Measurements from ENCODE around the gene PPME1.

Gene PPME1

DNA sequence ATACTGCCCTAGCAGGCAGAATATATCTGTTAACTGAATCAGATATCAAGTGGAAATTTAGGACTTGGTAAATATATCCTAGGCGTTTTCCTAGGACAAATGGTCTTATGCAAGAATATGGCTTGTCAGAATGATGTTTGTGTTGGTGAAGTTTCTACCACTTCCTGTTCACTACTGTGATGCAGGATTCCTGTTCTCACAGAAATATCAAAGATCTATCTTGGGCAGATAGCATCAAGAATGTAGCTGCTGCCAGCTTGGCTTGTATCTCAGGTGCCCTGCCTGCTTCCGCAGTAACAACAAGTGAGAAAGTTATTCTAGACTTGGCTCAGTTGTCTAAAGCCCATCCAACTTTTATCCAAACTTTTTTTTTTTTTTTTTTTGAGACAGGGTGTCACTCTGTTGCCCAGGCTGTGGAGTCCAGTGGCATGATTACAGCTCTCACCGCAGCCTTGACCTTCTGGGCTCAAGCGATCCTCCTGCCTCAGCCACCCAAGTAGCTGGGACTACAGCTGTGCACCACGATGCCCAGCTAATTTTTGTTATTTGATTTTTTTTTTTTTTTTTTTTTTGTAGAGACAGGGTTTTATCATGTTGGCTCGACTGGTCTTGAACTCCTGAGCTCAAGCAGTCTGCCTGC, 61.3 kb downstream of the PPME1 start:
- no peak for DNase-seq

DNA sequence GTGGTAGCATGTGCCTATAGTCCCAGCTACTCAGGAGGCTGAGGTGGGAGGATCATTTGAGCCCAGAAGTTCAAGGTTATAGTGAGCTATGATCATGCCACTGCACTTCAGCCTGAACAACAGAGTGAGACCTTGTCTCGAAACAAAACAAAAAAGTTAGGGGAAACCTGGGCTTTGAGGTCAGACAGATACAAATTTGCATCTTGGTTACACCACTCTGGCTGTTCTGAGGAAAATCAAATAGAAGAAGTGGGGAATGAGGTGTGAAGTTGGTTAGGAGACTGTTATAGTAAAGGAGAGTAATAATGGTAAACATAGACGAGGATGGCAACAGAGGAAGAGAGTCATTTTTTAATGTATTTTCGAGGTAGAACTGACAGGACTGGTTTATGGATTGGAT, 62.6 kb downstream of the PPME1 start:
- no peak for DNase-seq

DNA sequence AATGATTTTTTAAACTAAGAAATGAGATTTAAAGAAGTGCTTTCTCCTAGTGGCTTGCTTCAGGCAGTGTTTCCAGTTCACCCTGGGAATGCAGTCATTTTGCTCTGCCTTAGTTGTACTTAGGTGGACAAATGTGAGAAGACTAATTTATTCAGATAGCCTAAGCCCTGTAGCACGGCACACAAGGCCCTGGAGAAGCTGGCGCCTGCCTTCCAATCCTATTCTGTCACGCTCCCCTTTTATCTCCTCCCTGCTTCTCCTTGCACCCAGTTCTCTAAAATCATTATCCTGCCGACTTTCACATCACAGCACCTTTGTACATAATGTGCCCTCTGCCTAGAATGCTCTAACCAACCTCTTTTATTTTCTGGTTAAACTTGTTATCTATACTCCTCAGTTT, 64.0 kb downstream of the PPME1 start:
- no peak for DNase-seq

DNA sequence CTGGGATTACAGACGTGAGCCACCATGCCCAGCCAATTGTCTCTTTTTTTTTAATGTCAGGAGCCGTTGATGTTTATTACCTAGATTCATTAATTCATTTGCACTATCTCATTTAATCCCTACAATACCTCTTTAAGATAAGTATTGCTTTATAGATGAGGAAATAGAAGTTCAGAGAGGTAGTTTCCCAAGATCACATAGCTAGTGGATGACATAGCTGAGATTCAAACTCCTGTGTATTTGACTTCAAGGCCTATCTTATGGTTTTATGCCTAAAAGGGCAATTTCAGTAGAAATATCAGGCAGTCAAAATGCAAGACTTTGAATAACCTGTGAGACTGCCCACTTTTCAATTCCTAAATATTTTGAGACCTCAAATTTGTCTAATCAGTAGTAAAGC, 66.5 kb downstream of the PPME1 start:
- no peak for DNase-seq

DNA sequence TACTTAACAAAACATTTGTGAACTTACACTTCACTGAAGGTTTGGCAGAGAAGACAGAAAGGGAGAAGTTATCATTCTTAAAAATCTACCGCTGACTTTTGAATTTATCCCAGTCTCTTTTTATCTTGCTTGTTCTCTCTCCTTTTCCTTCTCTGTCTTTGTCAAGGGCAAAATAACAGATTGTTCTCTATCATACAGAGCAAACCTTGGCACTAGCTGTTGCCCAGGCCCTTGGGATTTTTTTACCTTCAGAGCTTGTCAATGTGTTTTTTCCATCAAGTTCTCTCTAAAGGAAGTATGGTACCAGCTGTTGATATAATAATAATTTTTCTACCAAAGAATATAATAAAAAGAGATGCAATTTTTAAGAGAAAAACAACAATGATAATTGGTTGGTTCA, 67.2 kb downstream of the PPME1 start:
- DNase-seq: no peak

DNA sequence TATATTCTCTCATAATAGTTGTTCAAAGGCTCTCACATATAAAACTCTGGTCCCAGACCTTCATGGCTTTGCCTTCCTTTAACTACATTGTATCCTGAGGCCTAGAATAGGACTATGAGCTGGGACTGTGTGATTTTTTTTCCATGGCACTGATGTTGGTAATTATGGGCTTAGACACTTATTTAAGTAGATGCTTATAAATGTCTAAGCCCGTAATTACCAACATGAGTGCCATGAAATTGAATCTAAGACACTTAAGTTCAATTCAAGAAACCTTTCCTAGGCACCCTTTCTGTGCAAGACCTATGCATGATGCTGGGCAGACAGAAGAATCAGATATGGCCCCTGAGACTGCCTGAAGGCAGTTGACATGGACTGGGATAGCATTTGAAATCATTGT, 77.4 kb downstream of the PPME1 start:
- no peak for DNase-seq

DNA sequence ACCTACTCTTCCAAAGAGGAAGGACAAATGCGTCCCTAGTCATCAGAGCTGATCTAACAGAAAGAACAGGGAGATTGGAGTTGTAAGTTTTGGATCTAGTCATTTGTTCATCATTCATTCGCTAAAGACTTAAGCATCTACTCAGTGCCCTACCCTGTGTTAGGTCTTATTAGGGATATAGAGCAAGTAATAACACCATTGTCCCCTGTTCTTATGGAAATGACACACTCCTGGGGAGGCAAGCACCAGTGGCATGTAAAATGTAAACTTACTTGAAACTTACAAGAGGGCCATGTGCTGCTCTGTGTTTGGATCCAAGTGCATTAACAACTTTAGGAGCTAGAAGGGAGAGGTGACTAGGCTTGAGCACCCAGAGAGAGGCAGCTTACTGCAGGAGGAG, 78.4 kb downstream of the PPME1 start:
- DNase-seq: no peak

DNA sequence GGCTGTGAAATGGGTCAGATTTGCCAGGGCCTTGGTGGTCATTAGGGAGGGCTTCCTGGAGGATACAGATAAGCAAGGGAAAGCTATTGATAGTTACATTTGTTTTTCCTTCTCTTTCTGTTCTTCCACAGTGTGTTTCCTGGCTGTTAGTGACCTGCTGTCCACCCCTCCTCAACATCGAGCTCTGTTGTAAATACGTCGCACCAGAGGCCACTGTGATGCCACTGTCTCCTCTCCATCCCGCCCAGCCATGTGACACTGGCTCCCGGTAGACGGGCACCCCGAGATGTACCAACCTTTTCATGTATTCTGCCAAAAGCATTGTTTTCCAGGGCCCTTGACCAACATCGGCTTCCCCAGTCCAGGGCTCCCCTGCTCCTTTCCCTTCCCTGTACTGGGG, 82.3 kb downstream of the PPME1 start:
- DNase-seq: no peak

DNA sequence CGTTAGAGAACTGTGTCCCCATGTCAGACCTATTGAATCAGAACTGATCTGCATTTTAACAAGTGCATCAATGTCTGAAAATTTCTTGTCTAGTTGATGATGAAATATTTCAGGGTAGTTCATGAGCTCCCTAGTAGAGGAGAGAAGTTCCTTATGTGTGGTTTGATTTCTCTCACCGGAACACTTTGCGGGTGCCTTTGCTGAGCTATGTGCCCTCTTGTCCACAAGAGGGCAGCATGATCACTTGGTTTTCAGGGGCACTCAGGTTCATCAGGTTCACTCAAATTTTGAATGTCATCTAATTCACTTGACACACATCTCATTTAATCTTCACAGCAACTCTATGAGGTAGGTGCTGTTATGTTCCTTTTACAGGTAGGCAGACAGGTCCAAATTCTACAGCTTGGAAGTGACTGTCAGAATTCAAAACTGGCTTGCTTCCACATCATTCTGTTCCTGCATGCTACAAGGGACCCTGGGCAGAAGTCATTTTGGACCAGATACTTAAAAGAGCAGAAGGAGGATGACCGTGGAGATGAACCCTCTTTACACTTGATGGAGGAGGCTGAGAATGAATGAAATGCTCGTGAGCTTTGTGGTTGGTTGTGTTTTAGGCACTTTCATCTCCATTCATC, 84.8 kb downstream of the PPME1 start:
- peak; percentile 86 for DNase-seq

DNA sequence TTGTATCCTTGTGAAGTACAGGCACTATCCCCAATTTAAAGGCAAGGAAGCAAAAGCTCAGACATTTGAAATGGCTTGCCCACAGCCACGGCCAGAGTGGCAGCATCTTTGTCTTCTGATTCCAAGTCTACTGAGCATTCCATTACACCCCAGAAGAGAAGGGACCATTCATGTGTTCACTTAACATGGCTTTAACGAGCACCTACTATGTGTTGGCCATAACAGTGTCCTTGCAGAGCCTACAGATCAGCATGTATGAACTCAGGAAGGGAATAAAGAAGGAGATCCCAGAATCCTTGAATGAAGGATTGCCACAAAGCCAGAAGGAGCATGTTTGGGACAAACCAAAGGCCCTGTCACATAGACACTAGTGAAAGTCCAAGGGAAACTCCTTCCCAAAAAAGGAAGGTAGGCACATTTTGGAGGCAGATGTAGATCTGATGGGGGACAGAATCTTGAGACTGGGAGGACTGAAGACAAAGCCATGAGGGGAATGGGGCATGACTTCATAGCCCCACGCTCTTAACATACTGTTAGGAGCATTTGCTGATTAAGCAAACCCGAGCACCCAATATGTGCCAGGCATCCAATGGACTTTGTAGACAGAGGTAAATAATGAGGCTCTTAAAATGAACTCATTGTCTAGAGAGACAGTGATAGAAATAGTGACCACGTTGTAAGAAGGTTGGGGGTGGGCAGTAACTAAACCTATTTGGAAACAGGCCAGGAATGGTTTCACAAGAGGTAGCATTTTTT, 85.5 kb downstream of the PPME1 start:
- peak; percentile 10 for DNase-seq

DNA sequence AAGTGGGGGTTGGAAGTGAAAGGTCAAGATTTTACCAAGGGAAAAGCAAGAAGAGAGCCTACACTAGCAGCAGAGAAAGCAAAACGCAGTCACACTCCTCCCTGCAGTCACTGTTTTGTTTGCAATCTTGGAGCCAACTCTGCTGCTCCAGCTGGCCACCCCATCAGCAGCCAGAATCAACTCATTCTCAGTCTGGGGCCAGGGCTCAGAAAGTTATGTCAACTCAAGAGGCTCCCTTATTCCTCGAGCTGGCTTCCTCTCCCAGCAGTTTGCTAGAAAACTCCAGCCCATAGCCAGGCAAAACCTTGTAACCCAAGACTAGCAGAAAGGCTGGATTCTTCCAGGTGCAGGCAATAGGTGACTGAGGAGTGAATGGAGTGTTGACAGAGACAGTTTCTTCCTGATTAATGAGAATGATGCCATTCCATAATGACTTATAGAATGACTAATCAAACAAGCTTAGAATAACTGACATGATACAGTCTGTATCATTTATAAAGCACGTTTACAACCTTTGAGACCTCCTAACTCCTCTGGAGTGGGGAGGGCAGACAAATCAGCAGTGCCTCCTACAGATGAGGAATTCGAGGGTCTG, 87.0 kb downstream of the PPME1 start:
- DNase-seq: no peak

DNA sequence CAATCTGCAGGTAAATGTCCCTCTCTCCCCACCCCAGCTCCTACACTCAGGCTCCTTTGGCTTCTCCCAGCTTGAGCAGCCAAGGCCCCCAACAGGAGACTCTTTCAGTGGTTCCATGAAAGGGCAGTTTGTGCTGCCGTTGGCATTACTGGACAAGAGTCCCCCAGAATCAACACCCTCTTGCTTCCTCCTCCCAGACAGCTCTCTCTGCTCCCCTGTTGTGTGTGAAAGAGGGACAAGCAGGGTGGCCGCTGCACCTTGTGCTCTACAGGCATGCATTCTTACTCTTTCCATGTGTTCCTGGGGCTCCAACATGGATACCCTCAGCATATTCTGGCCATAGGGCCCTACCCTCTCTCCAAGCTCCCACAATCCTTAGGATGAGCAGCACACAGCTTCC, 91.6 kb downstream of the PPME1 start:
- no peak for DNase-seq

DNA sequence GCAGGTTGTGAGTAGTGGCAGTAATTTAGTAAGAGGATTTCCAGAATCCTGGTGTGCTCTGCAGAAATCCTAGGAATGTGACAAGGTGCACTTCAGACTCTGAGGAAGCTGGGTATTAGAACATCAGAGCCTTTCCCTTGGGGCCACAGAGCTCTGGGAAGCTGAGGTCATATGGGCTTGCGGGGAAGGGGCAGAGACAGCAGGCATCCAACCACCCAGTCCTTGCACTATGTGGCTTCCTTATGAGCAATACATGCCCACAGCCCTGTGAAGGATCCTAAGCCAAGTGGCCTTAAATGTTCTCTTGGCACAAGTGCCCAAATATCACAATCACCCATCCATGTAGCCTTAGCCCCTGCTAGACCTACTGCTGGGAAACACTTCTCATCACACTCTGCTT, 94.2 kb downstream of the PPME1 start:
- no peak for DNase-seq

DNA sequence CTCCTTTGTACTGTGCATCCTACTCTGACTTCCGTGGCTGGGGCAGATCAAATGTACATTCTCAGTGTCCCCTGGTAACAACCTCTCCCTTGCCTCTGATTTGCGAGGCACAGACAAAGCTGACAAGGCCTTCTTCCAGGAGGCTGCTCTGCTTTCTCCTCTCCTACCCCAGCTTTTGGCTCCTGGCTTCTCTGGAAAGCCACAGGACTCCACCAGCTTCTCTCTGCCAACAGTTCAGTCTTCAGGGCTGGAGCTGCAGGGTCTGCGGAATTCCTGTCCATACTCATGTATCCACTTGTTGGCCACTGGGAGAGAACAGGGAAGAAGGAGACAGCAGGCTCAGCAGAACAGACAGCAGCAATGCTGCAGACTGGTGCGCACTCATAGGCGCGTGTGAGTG, 95.9 kb downstream of the PPME1 start:
- DNase-seq: no peak

DNA sequence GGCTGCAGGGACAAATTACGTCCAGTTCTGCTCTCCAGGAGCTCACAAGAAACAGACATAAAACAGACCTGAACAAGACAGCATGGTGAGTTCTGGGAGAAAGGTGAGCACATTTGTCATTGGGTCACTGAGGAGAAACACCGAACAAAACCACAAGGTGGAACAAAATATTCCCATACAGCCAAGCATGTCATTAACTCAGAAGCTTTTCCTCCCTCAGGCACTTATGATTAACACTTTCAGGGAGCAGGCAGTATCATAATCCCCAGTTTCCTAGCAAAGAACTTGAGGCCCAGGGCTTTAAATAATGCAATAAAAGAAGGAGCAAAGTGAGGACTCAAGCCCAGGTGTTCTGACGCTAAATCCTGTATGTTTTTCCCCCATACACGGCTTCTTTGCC, 97.4 kb downstream of the PPME1 start:
- DNase-seq: no peak

DNA sequence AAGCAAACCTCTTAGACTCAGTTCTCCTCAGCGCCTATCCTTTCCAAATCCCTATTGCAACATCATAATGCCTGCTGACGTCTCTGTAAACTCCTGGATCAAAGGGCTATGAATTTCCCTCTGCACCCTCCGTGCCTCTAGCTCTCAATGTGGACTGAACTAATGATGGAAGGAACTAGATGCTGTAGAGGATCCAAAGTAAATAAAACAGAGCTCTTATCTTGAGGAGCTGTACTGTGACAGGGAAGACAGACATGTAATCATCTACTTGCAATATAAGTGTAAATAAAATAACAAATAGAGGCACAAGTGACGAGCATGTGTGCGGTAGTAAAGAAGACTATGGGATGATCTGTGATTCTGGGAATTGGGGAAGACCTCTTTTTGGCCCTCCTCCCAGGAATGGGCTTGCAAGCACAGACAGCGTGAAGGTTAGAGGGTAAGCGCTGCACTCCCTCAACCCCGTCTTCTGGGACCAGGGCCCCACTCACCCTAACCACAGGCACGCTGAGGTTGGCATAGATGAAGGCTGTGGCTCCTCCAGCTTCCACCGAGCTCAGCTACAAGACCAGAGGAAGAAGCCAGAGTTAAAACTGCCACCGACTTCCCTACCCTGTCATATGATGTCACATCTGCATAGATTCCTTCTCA, 98.2 kb downstream of the PPME1 start:
- peak; percentile 28 for DNase-seq

DNA sequence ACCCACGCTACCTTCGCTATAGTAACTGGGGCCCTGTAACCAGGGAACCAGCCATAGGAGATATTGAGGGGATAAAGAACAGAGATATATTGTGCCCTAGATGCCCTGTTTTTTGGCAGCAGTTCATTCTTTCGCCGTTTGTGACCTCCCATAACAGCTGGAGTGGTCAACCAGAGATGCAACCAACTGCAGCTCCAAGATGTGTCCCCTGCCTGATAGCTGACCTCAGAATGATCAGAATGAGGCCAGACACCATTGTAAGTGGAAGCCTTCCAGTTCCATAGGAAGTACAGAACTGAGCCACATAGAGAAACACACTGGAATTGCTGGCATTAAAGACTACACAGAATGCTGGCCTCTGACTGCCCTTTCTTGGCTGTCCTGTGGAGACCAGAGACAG, 101.2 kb downstream of the PPME1 start:
- no peak for DNase-seq

DNA sequence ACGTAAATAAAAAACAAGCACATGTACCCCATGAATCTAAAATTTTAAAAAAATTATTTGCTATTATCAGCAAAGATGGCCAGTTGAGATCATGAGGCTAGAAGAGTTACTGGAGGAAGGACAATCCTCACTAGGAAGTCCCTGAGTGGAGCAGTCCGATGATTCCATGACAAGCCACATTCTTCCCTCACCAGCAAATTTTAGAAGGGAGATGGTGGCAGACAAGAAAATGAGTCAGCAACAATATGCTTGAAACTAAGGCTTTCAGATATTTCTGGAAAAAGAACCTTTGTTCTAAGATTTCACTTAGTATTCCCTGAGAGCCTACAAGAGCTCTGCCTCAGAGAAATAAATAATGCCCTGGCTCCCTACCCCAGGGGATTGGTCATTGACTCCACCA, 105.5 kb downstream of the PPME1 start:
- no peak for DNase-seq

DNA sequence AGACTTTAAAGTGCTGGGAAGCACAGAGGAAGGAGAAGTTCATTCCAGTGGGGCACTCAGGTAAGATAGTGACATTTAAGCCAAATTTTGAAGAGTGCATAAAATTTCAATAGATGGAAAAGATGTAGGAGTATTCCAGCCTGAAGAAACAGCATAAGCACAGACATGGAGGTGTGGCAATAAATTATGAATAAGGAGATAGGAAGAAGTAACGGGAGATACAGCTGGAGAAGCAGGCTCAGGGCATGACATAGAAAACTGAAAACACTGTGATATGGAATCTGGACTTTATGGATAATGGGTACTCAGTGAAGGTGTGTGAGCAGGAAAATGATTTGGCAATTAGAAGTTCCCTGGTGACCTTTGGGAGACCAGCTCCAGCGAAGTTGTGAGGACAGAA, 107.0 kb downstream of the PPME1 start:
- DNase-seq: no peak

DNA sequence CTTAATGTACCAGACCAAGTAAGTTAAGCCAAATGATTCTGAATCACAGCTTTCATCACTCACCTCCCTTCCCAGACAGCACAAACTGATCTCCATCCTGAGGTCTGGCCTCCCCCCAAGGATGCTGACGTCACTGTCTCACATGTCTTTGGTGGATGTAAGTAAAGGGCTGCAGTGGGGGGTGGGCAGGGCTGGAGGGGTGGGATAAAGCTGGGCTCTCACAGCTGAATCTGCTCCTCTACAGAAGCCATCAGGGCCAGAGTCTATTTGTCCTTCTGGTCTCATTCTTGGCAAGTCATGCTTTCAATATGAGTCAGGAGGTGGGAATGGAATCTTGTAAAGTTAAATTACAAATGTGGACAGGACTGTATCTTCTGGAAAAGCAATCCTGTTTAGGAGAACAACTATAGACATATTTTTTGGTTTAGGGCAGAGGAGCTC, 107.7 kb downstream of the PPME1 start:
- no peak for DNase-seq

DNA sequence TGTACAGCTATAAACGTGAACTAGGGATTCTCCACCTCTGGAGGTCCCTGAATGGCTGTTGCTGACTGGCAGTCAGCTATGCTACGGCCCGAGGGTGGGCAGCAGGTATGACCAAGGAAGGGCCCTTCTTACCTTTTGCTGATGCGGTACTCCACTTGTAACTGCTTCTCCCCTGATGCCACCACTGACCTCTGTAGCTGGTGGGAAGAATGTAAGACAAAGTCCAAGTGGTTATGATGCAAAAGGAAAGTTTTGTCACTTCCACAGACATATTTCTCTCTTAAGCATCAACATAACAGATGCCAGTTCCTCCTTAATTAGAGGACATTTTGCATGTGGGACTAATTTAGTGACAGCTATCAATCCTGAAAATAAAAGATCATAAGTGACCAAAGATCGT, 108.2 kb downstream of the PPME1 start:
- no peak for DNase-seq

DNA sequence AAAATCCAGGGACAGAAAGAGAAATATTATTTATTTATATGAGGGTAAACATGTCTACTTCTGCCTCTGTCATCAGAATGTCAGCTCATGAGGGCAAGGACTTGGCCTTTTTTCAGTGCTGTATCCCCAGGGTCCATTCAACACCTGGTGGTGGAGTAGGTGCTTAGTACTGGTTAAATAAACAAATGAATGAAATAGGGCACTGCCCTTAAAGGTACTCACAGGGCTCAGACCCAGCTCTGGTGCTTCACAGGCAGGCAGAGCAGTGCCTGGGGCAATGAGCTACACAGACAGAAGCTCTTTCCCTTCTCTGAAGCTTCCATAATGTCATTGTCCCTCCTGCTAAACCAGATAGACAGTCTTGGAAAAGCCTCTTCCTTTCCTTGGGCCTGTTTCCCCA, 109.4 kb downstream of the PPME1 start:
- no peak for DNase-seq

DNA sequence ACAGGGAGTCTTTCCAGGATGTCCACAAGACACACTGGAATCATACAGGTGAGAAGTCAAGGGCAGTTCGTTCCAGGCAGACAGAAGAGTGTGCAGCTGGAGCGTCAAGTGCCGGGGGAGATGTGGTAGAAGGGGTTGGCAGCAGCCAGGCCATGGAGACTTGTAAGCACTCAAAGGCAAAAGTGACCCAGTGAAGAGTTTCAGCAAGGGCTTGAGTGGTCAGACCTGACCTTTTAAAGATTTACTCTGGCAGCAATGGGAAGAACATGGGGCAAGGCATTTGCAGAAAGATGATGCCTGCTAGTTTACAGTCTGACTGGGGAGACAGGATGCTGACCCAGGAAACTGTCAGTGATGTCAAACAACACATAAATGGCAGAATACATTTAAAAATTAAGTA, 111.3 kb downstream of the PPME1 start:
- no peak for DNase-seq
